ENCODE results near the gene LPCAT1.
"Not testable (repeated sequence)": the region's sequence is repeated elsewhere in the genome, so short reads cannot be mapped to it uniquely, and the experiment has no call there.

Gene LPCAT1

GRCh38 chr5:1520791-1521453 lies 2.8 kb downstream of the LPCAT1 start:
- no peak for FAIRE-seq

GRCh38 chr5:1519631-1520210 lies 4.0 kb downstream of the LPCAT1 start:
- no peak for FAIRE-seq

GRCh38 chr5:1517838-1518237 lies 5.9 kb downstream of the LPCAT1 start:
- no peak for FAIRE-seq

GRCh38 chr5:1516615-1517601 lies 6.9 kb downstream of the LPCAT1 start:
- no peak for FAIRE-seq

- FAIRE-seq, result no peak
Measured at GRCh38 chr5:1515921-1516571, 7.7 kb downstream of the LPCAT1 start.

GRCh38 chr5:1515311-1515920 lies 8.3 kb downstream of the LPCAT1 start:
- no peak for FAIRE-seq

GRCh38 chr5:1514819-1515310 lies 8.9 kb downstream of the LPCAT1 start:
- not testable (repeated sequence) for FAIRE-seq

- FAIRE-seq, result no peak
Measured at GRCh38 chr5:1514027-1514818, 9.5 kb downstream of the LPCAT1 start.

GRCh38 chr5:1513326-1514026 lies 10.3 kb downstream of the LPCAT1 start:
- no peak for FAIRE-seq

GRCh38 chr5:1512541-1513291 lies 11.0 kb downstream of the LPCAT1 start:
- FAIRE-seq, result no peak

- FAIRE-seq, result no peak
Measured at GRCh38 chr5:1511651-1512540, 11.9 kb downstream of the LPCAT1 start.

- no peak for FAIRE-seq
Measured at GRCh38 chr5:1511048-1511447, 12.7 kb downstream of the LPCAT1 start.

- no peak for FAIRE-seq
Measured at GRCh38 chr5:1510631-1511030, 13.1 kb downstream of the LPCAT1 start.

- FAIRE-seq, result no peak
Measured at GRCh38 chr5:1510151-1510561, 13.6 kb downstream of the LPCAT1 start.

GRCh38 chr5:1509346-1510085 lies 14.2 kb downstream of the LPCAT1 start:
- no peak for FAIRE-seq

- FAIRE-seq, result no peak
Measured at GRCh38 chr5:1508659-1509290, 15.0 kb downstream of the LPCAT1 start.

- FAIRE-seq, result no peak
Measured at GRCh38 chr5:1507961-1508658, 15.7 kb downstream of the LPCAT1 start.
